GM12878 (cell line): Measurements from ENCODE around the gene SIN3B.

Source experiments
- BCL3 ChIP-seq: IDR thresholded peaks from 2 replicates; pipeline ENCODE4 v1.6.1; 2011; ENCODE audit warnings: borderline replicate concordance, low read depth, mild to moderate bottlenecking, moderate library complexity, low read length; ENCODE audit not compliant: insufficient read depth, poor library complexity, severe bottlenecking
- CTCF ChIP-seq, 3 experiments: IDR thresholded peaks in 2 of 3; conservative IDR thresholded peaks in 1 of 3; 2 replicates each; pipeline ENCODE4 v1.5.1; 2011; ENCODE audit warnings: low read depth in 3 of 3, low read length in 3 of 3, mild to moderate bottlenecking in 3 of 3, control low read depth in 2 of 3, moderate library complexity in 2 of 3, inconsistent platforms in 1 of 3, mixed read lengths in 1 of 3; ENCODE audit not compliant: control insufficient read depth in 2 of 3, insufficient read depth in 1 of 3; ENCODE audit errors: extremely low read depth in 1 of 3
- GABPA ChIP-seq: IDR thresholded peaks from 2 replicates; pipeline ENCODE4 v1.6.1; 2014; ENCODE audit warnings: antibody characterized with exemption, low read depth, mild to moderate bottlenecking, inconsistent platforms
- HDGF ChIP-seq: fragments of 450-650 bp; IDR thresholded peaks from 2 replicates; pipeline ENCODE4 v1.6.1; 2016; ENCODE audit warnings: antibody characterized with exemption
- JUND ChIP-seq: IDR thresholded peaks from 2 replicates; pipeline ENCODE4 v1.6.1; 2012; ENCODE audit warnings: low read depth, mild to moderate bottlenecking, low read length, improper control_type of control experiment, moderate library complexity
- LARP7 ChIP-seq: fragments of 450-650 bp; IDR thresholded peaks from 2 replicates; pipeline ENCODE4 v1.6.1; 2017; ENCODE audit warnings: mild to moderate bottlenecking
- MAX ChIP-seq: IDR thresholded peaks from 2 replicates; pipeline ENCODE4 v1.6.1; 2012; ENCODE audit warnings: low read depth, low read length, improper control_type of control experiment
- POLR2A ChIP-seq: IDR thresholded peaks from 2 replicates; pipeline ENCODE4 v1.6.1; 2011; ENCODE audit warnings: low read depth, mild to moderate bottlenecking, low read length
- SPI1 ChIP-seq: IDR thresholded peaks from 2 replicates; pipeline ENCODE4 v1.6.1; 2011; ENCODE audit warnings: low read depth, mild to moderate bottlenecking, low read length, moderate library complexity, borderline replicate concordance; ENCODE audit not compliant: insufficient read depth
- SUZ12 ChIP-seq: fragments of 200-600 bp; sonication (generic); IDR thresholded peaks from one replicate; pipeline ENCODE4 v1.6.1; 2018; ENCODE audit warnings: antibody characterized with exemption, mild to moderate bottlenecking; ENCODE audit not compliant: unreplicated experiment
- TAF1 ChIP-seq: IDR thresholded peaks from 2 replicates; pipeline ENCODE4 v1.6.1; 2011; ENCODE audit warnings: mild to moderate bottlenecking, low read depth, low read length, borderline replicate concordance
- YY1 ChIP-seq: IDR thresholded peaks from 2 replicates; pipeline ENCODE4 v1.6.1; 2011; ENCODE audit warnings: low read depth, mild to moderate bottlenecking, low read length
- ZSCAN29 ChIP-seq: fragments of 450-650 bp; IDR thresholded peaks from 2 replicates; pipeline ENCODE4 v1.6.1; 2017; ENCODE audit warnings: mild to moderate bottlenecking, moderate library complexity

GRCh38 chr19:16878181-16878965 is 49.2 kb downstream of the SIN3B start:
- TF ChIP-seq LARP7 (no peak), CTCF (IDR thresholded peaks at IDR 0.05 in 2 of 3, conservative IDR thresholded peaks at IDR 0.05 in 1 of 3; ENCODE audit: control insufficient read depth in 2 of 3, extremely low read depth in 1 of 3, insufficient read depth in 1 of 3, low read depth in 3 of 3, low read length in 3 of 3) (no peak), POLR2A (no peak), YY1 (no peak), SUZ12 (no peak), BCL3 (no peak), ZSCAN29 (no peak), SPI1 (no peak), JUND (no peak), TAF1 (no peak), GABPA (no peak), HDGF (no peak), MAX (no peak)
